SIG-M5 (cell line): ENCODE measurements around the gene CCNJ.

Experiments used
- DNase-seq: peaks from one replicate; lab custom pipeline; 2025; lab: John Stamatoyannopoulos, UW

The CCNJ gene

GRCh38 chr10:96056787-96057186 lies 13.4 kb downstream of the CCNJ start:
- no peak for DNase-seq

GRCh38 chr10:96061232-96061631 lies 17.8 kb downstream of the CCNJ start:
- DNase-seq: no peak

DNA sequence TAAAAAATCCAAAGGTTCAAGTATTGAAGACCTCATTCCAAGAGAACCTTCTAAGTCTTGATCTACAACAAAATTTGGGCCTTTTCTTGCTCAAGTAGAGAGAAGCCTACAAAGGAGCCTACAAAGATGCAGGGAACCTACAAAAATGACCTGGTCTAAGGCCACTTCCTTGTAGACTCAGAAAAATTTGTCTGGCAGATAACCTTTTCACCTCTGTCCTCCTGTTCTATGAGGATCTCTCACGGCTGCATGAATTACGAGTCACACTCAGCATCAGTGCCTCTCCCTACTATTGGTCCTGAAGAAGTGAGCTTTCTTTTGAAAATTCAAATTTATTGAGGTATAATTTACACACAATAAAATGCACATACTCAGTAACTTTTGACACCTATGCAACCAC lies 29.3 kb downstream of the CCNJ start:
- no peak for DNase-seq

DNA sequence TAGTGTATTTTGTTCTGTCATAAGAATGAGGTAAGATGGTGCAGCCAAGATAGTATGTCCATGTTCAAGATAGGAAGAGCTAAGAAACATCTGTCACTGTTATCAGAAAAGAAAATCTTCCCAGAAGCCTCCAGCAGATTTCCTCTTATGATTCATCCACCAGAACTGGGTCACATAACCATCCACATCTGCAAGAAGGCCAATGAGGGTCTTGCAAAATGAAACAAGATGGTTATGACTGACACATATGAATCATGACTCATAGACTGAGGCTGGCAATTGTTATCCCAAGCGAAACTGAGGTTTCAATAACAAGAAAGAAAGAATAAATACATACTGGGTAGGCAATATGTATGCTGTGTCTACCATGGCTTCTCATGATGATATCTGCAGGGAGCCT lies 30.3 kb downstream of the CCNJ start:
- no peak for DNase-seq

DNA sequence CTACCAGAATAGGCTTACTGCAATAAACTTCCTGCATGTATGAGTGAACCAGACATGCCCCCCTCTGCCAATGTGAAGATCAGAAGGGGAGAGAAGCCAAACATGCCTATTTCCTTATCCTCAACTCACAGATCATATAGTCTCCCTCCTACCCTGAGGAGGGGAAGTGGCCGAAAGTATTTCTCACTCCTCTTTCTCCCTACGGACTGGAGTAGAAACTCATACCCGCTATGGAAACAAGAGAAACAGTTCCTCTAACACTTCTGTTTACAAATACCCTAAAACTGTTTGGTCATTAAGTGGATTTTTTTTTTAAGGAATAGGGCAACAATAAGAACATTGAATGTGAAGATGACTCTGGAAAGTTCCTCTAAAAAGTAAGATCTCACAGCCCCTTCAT lies 31.4 kb downstream of the CCNJ start:
- no peak for DNase-seq

GRCh38 chr10:96075977-96076376 lies 32.6 kb downstream of the CCNJ start:
- DNase-seq: no peak

DNA sequence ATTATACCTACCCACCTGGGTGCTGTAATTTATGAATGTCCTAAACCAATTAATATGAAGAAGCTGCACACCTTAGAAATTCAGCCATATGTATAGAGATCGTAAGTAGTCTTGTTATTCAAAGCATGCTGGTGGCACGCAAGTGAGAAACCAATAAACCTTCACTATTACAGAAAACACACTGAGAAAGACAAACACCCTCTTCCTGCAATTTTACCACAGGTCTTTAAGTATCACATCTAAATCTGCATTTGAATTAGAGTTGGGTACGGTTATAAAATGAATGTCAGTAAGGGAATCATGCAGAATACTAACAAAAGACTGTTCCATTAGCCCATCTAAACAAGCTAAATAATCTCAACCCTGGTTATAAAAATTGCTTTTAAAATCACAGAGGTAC lies 33.8 kb downstream of the CCNJ start:
- DNase-seq: no peak

GRCh38 chr10:96082153-96082552 lies 38.8 kb downstream of the CCNJ start:
- no peak for DNase-seq

GRCh38 chr10:96082748-96083147 lies 39.4 kb downstream of the CCNJ start:
- DNase-seq: no peak

DNA sequence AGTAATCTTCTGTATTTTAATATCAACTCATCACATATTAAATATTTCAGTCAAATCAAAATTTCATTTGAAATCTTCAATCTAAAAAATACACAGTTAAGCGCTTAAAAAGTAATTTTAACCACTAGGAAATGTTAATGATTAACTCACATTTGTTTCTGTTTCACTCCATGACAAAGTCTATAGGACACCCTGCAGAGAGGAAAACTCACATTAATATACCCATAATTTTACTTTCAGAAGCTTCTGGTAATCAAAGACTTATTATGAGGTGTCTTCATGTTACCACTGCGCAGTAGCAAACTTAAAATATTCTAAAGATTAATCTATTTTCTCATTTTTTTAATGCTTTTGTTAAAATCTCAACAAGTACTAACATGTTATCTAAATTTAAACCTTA lies 45.7 kb downstream of the CCNJ start:
- DNase-seq: no peak

- DNase-seq: peak; percentile 56
Observed at GRCh38 chr10:96089670-96090462, 46.5 kb downstream of the CCNJ start.

DNA sequence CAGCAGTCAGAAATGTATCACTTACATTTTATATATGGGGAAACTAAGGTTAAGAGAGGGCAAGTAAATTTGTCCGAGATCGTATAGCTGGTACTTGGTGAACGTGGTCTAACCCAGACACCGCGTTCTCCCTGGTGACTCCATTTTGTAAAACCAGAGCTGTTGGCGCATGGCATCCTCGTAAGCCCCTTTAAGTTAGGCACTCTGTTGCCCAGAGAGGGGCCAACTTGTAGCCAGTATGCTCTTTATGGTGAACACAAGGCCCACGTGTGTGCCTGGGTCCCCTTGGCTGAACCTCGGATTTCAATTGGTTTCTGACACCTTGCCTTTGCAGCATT lies 47.0 kb downstream of the CCNJ start:
- DNase-seq: no peak

- DNase-seq: no peak
Observed at GRCh38 chr10:96092999-96093767, 49.8 kb downstream of the CCNJ start.

DNA sequence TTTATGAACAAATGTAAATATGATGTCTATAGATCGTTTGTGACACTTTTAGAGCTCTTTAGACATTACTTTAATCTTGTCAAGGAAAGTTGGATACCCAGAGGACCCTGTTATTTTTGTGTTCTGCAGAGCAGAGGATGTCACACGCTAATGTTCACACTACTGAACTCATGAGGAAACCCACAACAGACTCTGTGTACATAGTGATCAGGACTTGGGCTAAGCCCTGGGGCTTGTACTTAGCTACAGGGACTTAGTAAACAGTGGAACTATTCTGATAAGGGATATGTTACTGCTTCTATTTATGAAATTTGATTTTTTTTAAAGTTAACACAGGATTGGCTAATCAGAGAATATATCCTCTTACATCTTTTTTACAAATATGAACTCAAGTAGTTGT lies 50.6 kb downstream of the CCNJ start:
- no peak for DNase-seq

GRCh38 chr10:96096958-96097357 lies 53.6 kb downstream of the CCNJ start:
- no peak for DNase-seq

GRCh38 chr10:96097865-96098264 lies 54.5 kb downstream of the CCNJ start:
- no peak for DNase-seq

GRCh38 chr10:96107623-96108038 lies 64.2 kb downstream of the CCNJ start:
- no peak for DNase-seq
